Cardiac muscle cell (in vitro differentiated cells and primary cell): Measurements from ENCODE around the gene PYHIN1. TPM values are rescaled to one million over a fixed set of nuclear protein-coding genes. Genes with fewer than 3 reads are reported as not detected.

Source experiments
- DNase-seq, 2 donors: peaks; one replicate each; pipeline versions ENCODE4 v3.0.0 to v3.0.0-alpha.2; 2010 to 2017; ENCODE audit warnings: low read depth in 1 of 2, low spot score in 1 of 2
- H3K27ac ChIP-seq: fragments of 200-600 bp; sonication (generic); 2 replicates; pipeline ENCODE4 v1.5.1; 2016
- H3K27me3 ChIP-seq: fragments of 200-600 bp; sonication (generic); 2 replicates; pipeline ENCODE4 v1.6.0; 2016; ENCODE audit warnings: control low read depth
- H3K36me3 ChIP-seq: fragments of 200-600 bp; sonication (generic); 2 replicates; pipeline ENCODE4 v1.5.1; 2016; ENCODE audit warnings: control low read depth
- H3K4me1 ChIP-seq: fragments of 200-600 bp; sonication (generic); 2 replicates; pipeline ENCODE4 v1.8.1; 2017; ENCODE audit warnings: low read depth, mild to moderate bottlenecking, mixed run types
- H3K4me3 ChIP-seq: fragments of 200-600 bp; sonication (generic); 2 replicates; pipeline ENCODE4 v1.5.1; 2016; ENCODE audit warnings: mild to moderate bottlenecking
- H3K9me3 ChIP-seq: fragments of 200-600 bp; sonication (generic); 2 replicates; pipeline ENCODE4 v1.5.1; 2017; ENCODE audit warnings: low read depth, mild to moderate bottlenecking, control low read depth
- CTCF ChIP-seq: IDR thresholded peaks from 2 replicates; pipeline ENCODE4 v1.5.1; 2012; ENCODE audit warnings: low read depth, mild to moderate bottlenecking, low read length
- polyA plus RNA-seq: library from polyadenylated mRNA; unstranded; fragments of >200 nt; fragmentation: Nextera tagmentation; extraction: Ambion mirVana; gene quantifications from 2 replicates; pipeline ENCODE4 v1.2.1, GENCODE V29; 2016
- total RNA-seq: library from RNA; depleted of rRNA; stranded (reverse); fragments of >200 nt; gene quantifications from 2 replicates; pipeline ENCODE4 v1.2.3, GENCODE V29; 2016

The PYHIN1 gene
- total and polyA plus RNA-seq, 2 experiments from 2014 or later = not detected

- DNase-seq = no peak
- no peak for TF ChIP-seq CTCF
- H3K9me3 ChIP-seq = no peaks in the 10 kb centered on the region
- no peaks in the 10 kb centered on the region for H3K27me3 ChIP-seq
- H3K27ac ChIP-seq = no peak overlapping the region
- H3K4me3 ChIP-seq = no peak overlapping the region
- H3K4me1 ChIP-seq = no peaks in the 10 kb centered on the region
- H3K36me3 ChIP-seq = no peaks in the 10 kb centered on the region
These were observed 47.4 kb downstream of the PYHIN1 start for GRCh38 chr1:158978730-158979129.

DNA sequence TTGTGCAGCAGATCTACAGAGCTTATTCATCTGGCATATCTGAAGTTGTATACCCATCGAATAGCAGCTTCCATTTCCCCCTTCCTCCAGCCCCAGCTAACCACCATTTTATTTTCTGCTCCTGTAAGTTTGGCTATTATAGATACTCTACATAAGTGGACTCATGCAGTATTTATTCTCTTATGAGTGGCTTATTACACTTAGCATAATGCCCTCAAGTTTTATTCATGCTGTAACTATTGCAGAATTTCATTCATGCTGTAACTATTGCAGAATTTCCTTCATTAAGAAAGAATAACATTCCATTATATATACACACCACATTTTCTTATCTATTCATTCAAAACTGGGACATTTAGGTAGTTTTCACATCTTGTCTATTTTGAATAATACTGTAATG lies 47.9 kb downstream of the PYHIN1 start:
- no peak for TF ChIP-seq CTCF
- no peaks in the 10 kb centered on the region for H3K4me1 ChIP-seq
- H3K36me3 ChIP-seq = no peaks in the 10 kb centered on the region
- H3K4me3 ChIP-seq = no peak overlapping the region
- no peaks in the 10 kb centered on the region for H3K27me3 ChIP-seq
- H3K27ac ChIP-seq = no peak overlapping the region
- no peaks in the 10 kb centered on the region for H3K9me3 ChIP-seq
- peak in 1 of 2 donors; percentile 1 for DNase-seq

DNA sequence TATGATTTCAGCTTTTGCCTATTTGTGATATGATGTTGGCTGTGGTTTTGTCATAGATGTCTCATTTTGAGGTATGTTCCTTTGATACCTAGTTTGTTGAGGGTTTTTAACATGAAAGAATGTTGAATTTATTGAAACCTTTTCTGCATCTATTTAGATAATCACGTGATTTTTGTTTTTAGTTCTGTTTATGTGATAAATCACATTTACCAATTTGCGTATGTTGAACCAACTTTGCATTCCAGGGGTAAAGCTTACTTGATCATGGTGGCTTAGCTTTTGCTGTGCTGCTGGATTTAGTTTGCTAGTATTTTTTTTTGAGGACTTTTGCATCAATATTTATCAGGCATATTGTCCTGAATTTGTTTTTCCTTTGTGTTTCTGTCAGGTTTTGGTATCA lies 51.9 kb downstream of the PYHIN1 start:
- no peak for TF ChIP-seq CTCF
- Histone ChIP-seq H3K36me3 (no peaks in the 10 kb centered on the region), H3K27me3 (no peaks in the 10 kb centered on the region)

GRCh38 chr1:158984386-158984785 lies 53.0 kb downstream of the PYHIN1 start:
- no peak overlapping the region for H3K27ac ChIP-seq
- DNase-seq = no peak
- no peak for TF ChIP-seq CTCF

More for the DNA sequence above, 51.9 kb downstream of the PYHIN1 start:
- Histone ChIP-seq H3K9me3 (no peaks in the 10 kb centered on the region), H3K4me1 (no peaks in the 10 kb centered on the region), H3K4me3 (no peak overlapping the region), H3K27ac (no peak overlapping the region)
- DNase-seq = no peak

GRCh38 chr1:158989424-158989823 lies 58.1 kb downstream of the PYHIN1 start:
- H3K27me3 ChIP-seq = no peaks in the 10 kb centered on the region
- H3K4me1 ChIP-seq = no peaks in the 10 kb centered on the region
- no peaks in the 10 kb centered on the region for H3K9me3 ChIP-seq
- TF ChIP-seq CTCF = no peak
- no peak for DNase-seq
- H3K27ac ChIP-seq = no peak overlapping the region
- no peaks in the 10 kb centered on the region for H3K36me3 ChIP-seq
- H3K4me3 ChIP-seq = no peak overlapping the region

More at GRCh38 chr1:158984386-158984785, 53.0 kb downstream of the PYHIN1 start:
- no peaks in the 10 kb centered on the region for H3K27me3 ChIP-seq
- no peak overlapping the region for H3K4me3 ChIP-seq
- H3K4me1 ChIP-seq = no peaks in the 10 kb centered on the region
- H3K36me3 ChIP-seq = no peaks in the 10 kb centered on the region
- H3K9me3 ChIP-seq = no peaks in the 10 kb centered on the region
